ENCODE data around the gene BUB1B. TPM values are rescaled to one million over a fixed set of nuclear protein-coding genes. Genes with fewer than 3 reads are reported as not detected.

BUB1B gene
- polyA plus RNA-seq, 1 donor (not counting 4 experiments of a cell fraction or from before 2014, with no cell fraction given), result 19.7 TPM

- Histone ChIP-seq H3K4me3 (ENCODE audit: control insufficient read depth in 2 of 3, extremely low read depth in 1 of 3, insufficient read depth in 2 of 3, low read depth in 1 of 3, low read length in 3 of 3) (no peak overlapping the region), H3K4me1 (ENCODE audit: control insufficient read depth, extremely low read depth, insufficient read depth, low read length) (no peaks in the 10 kb centered on the region), H3K9me3 (ENCODE audit: control insufficient read depth, low read depth, low read length) (no peaks in the 10 kb centered on the region), H2AFZ (ENCODE audit: control insufficient read depth, low read length) (no peak overlapping the region), H4K20me1 (ENCODE audit: control insufficient read depth, extremely low read depth, insufficient read depth, low read length) (no peaks in the 10 kb centered on the region), H3K9ac (ENCODE audit: control insufficient read depth, extremely low read depth, insufficient read depth, low read length) (no peak overlapping the region), H3K36me3 (ENCODE audit: control insufficient read depth in 2 of 2, extremely low read depth in 1 of 2, insufficient read depth in 2 of 2, low read length in 2 of 2) (no peaks in the 10 kb centered on the region), H3K4me2 (ENCODE audit: control insufficient read depth, extremely low read depth, insufficient read depth, low read depth, low read length) (no peak overlapping the region), H3K79me2 (ENCODE audit: control insufficient read depth, insufficient read depth, low read length) (no peaks in the 10 kb centered on the region), H3K27me3 (ENCODE audit: control insufficient read depth, extremely low read depth, insufficient read depth, low read length) (no peaks in the 10 kb centered on the region), H3K27ac (ENCODE audit: control insufficient read depth, insufficient read depth, low read length) (no peak overlapping the region), H3K9me1 (ENCODE audit: control insufficient read depth, extremely low read depth, insufficient read depth, low read length) (no peaks in the 10 kb centered on the region)
- dilution Hi-C loops (cut with MboI; ENCODE audit: extremely low pct_ligation_motif_present, low sequenced_read_pairs), result no loop called here
- FAIRE-seq (no peak), DNase-seq (ENCODE audit: low read depth, low spot score) (no peak)
- no peak for TF ChIP-seq EZH2 (IDR thresholded peaks at IDR 0.05; ENCODE audit: low read length)
- no peak for TF ChIP-seq CTCF (optimal IDR thresholded peaks at IDR 0.05 in 1 of 3, IDR thresholded peaks at IDR 0.05 in 1 of 3, conservative IDR thresholded peaks at IDR 0.05 in 1 of 3; ENCODE audit: extremely low read depth in 1 of 3, insufficient read depth in 2 of 3, low read length in 3 of 3)
These were observed 29.9 kb upstream of the BUB1B start for GRCh38 chr15:40130799-40131502.

GRCh38 chr15:40133544-40133943, 27.3 kb upstream of the BUB1B start:
- DNase-seq (ENCODE audit: low read depth, low spot score) (no peak), FAIRE-seq (no peak)
- TF ChIP-seq CTCF (optimal IDR thresholded peaks at IDR 0.05 in 1 of 3, IDR thresholded peaks at IDR 0.05 in 1 of 3, conservative IDR thresholded peaks at IDR 0.05 in 1 of 3; ENCODE audit: extremely low read depth in 1 of 3, insufficient read depth in 2 of 3, low read length in 3 of 3) (no peak), EZH2 (IDR thresholded peaks at IDR 0.05; ENCODE audit: low read length) (no peak)

More at GRCh38 chr15:40133544-40133943, 27.3 kb upstream of the BUB1B start:
- Histone ChIP-seq H3K4me2 (ENCODE audit: control insufficient read depth, extremely low read depth, insufficient read depth, low read depth, low read length) (no peak overlapping the region), H3K79me2 (ENCODE audit: control insufficient read depth, insufficient read depth, low read length) (no peaks in the 10 kb centered on the region), H4K20me1 (ENCODE audit: control insufficient read depth, extremely low read depth, insufficient read depth, low read length) (no peaks in the 10 kb centered on the region), H3K4me3 (ENCODE audit: control insufficient read depth in 2 of 3, extremely low read depth in 1 of 3, insufficient read depth in 2 of 3, low read depth in 1 of 3, low read length in 3 of 3) (no peak overlapping the region), H3K9ac (ENCODE audit: control insufficient read depth, extremely low read depth, insufficient read depth, low read length) (no peak overlapping the region), H3K9me3 (ENCODE audit: control insufficient read depth, low read depth, low read length) (no peaks in the 10 kb centered on the region), H3K9me1 (ENCODE audit: control insufficient read depth, extremely low read depth, insufficient read depth, low read length) (no peaks in the 10 kb centered on the region), H3K36me3 (ENCODE audit: control insufficient read depth in 2 of 2, extremely low read depth in 1 of 2, insufficient read depth in 2 of 2, low read length in 2 of 2) (no peaks in the 10 kb centered on the region), H3K27me3 (ENCODE audit: control insufficient read depth, extremely low read depth, insufficient read depth, low read length) (no peaks in the 10 kb centered on the region), H3K4me1 (ENCODE audit: control insufficient read depth, extremely low read depth, insufficient read depth, low read length) (no peaks in the 10 kb centered on the region), H3K27ac (ENCODE audit: control insufficient read depth, insufficient read depth, low read length) (no peak overlapping the region), H2AFZ (ENCODE audit: control insufficient read depth, low read length) (no peak overlapping the region)
- dilution Hi-C loops (cut with MboI; ENCODE audit: extremely low pct_ligation_motif_present, low sequenced_read_pairs), result no loop called here

Measured in keratinocyte (primary cell).